GM19438 (cell line): ENCODE measurements around the gene DRC3.
"Not testable (repeated sequence)": the region's sequence is repeated elsewhere in the genome, so short reads cannot be mapped to it uniquely, and the experiment has no call there.

Experiments used
- ATAC-seq: cut with Tn5 transposase; IDR thresholded peaks from one replicate; pipeline ENCODE4 v1.9.1; 2021; ENCODE audit warnings: low read depth; ENCODE audit not compliant: unreplicated experiment

DRC3 gene

DNA sequence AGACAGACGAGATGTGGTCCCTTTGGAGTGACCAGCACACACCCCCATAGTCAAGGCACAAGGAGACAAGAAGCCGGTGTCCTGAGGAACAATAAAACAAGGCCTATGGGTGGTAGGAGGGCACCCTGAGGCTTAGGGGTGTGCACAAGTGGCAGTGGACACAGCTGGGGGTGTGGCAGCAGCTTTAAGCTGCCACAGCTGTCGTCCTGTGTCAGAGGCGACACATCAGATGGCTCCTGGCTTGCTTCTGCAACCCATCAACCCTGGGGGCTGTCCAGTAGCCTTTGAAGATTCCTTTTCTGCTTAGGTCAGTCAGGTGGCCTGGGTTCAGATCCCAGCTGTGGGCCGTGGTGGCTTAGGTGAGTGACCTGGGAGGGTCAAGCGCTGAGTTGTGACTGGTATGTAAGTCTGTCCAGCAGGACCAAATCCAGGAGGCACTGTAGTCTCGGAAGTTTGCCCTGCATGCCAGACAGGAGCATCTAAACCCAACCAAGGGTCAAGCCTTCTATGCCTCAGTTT lies 15.8 kb downstream of the DRC3 start:
- ATAC-seq = no peak

DNA sequence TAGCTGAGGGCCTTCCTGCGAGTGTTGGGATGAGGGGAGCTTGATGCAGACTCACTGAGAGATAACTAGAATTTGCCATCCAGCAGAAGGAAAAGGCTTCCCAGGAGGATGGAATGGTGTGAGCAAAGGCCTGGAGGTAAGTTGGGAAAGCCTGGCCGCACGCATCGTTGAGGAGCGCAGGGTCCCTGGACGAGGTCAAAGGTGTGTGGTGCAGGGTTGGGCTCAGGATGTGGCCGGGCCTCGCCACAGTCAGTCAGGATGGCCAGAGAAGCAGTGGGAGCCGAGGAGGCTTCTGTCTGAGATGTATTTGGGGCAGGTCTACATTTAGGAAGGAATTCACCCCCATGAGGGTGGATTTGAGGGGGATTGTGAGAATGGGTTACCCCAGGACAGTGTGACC lies 16.4 kb downstream of the DRC3 start:
- no peak for ATAC-seq

DNA sequence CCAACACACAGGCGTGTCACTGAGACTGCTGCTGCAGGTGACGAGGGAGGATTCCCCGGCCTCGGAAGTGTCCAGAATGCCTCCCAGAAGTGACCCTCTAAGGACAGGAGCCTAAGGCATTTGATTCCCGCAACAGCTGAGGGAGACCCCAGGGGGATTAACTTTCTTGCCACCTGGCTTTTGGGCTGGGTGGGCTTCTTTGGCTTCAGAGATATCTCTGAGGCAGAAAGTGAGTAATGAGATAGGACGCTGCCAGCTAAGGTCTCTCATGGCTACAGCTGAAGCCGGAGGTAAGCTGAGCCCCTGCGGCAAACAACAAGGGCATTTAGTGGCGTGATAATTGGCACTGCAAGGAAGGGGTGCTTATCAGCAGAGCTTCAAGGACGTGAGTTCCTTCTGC lies 17.0 kb downstream of the DRC3 start:
- ATAC-seq = no peak

DNA sequence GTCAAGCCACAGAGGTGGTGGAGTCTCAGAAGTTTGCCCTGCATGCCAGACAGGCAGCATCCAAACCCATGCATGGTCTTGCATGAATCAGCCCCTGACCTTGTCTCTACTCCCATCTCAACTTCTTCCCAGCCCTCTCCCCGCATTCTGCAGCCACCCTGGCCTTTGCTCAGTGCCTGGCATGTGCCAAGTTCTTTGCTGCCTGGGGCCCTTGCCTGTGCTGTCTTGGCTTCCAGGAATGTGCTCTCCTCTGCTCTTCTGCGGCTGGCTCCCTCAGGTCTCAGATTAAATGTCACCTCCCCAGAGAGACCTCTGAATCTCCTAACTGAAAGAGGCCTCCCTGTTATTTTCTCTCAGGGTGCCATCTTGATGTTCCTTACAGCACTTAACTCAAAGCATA lies 17.6 kb downstream of the DRC3 start:
- ATAC-seq = no peak

DNA sequence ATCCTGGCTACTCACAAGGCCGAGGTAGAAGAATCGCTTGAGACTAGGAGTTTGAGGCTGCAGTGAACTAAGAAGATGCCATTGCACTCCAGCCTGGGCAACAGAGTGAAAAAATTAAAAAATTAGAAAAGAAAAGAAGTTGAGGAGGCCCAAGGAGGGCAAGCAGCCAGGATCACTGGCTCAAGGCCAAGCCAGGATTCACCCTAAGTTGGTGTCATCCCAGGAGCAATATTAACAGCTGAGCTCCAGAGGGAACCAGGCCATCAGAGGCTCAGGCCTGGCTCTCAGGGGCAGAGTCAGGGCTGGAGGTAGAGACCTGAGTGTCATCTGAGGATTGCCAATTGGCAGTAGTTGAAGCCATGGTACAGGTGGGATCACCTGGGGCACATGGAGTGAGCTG lies 20.7 kb downstream of the DRC3 start:
- no peak for ATAC-seq

DNA sequence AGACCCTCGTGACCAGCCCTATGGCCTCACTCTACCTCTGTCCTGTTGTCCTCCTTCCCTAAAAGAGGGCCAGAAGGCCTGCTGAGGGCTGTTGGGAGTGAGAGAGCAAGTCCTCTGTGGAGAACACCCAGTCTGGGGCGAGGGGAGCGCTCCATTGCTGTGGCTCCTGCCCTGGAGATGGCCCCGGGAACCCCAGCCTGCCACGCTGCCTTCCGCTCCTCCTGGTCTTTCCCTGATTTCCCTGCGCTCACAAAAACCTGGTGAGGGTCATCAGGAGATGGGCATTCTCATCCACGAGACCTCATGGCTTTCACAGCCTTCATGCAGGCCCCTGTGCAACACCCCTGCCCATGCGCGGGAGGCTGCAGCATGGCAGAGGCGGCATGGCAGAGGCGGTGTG lies 21.2 kb downstream of the DRC3 start:
- no peak for ATAC-seq

DNA sequence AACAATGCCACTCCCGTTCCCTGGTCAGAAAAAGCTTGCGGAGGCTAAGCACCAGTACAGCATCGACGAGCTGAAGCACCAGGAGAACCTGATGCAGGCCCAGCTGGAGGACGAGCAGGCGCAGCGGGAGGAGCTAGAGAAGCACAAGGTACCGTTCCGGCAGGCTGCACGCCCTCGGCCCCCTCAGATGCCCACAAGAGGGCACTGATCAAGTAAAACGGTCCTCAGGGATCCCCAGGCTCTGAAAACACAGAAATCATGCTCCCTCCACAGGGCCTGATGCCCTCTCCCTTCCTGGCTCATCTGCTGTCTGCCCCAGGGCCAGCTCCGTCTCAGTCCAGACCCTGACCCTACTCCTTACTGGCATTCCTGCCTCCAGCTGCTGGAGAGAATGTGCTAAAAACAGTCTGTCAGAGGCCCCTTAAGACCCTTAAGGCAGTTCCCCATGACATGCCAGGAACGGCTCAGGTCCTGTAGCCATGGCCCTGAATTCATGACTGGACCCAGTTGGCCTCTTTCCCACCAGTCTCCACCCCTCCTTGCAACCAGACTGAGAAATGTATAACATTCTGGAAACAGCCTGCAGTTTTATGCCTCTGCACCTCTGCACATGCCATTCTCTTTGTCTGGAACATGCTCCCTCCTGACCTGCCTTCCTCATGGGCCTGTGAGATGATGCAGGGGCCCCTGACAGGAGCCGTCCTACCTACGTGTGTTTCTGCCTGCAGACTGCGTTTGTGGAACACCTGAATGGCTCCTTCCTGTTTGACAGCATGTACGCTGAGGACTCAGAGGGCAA lies 21.8 kb downstream of the DRC3 start:
- ATAC-seq = no peak

DNA sequence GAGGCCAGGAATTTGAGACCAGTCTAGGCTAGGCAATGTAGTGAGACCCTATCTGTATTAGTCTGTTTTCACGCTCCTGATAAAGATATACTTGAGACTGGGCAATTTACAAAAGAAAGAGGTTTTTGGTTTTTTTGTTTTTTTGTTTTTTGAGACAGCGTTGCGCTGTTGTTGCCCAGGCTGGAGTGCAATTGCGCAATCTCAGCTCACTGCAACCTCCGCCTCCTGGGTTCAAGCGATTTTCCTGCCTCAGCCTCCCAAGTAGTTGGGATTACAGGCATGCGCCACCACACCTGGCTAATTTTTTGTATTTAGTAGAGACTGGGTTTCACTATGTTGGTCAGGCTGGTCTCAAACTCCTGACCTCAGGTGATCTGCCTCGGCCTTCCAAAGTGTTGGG lies 23.2 kb downstream of the DRC3 start:
- ATAC-seq = not testable (repeated sequence)

DNA sequence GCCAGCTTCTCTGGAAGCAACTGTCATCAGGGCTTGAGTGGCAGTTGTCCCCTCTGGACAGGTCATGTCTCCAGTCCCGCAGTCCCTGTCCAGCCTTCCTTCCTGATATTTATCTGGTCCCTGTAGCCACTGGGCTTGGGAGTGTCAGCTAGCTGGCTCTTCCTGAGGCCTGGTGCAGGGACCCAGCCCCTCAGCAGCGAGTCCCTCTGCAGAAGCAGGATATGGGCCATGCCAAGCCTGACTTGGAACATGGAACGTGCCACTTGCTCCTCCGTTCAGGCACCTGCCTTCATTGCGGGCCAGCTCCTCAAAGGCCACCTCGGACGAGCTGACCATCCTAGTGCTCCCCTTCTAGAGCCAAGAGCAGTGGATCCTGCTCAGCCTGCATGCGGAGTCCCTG lies 26.3 kb downstream of the DRC3 start:
- ATAC-seq = no peak

DNA sequence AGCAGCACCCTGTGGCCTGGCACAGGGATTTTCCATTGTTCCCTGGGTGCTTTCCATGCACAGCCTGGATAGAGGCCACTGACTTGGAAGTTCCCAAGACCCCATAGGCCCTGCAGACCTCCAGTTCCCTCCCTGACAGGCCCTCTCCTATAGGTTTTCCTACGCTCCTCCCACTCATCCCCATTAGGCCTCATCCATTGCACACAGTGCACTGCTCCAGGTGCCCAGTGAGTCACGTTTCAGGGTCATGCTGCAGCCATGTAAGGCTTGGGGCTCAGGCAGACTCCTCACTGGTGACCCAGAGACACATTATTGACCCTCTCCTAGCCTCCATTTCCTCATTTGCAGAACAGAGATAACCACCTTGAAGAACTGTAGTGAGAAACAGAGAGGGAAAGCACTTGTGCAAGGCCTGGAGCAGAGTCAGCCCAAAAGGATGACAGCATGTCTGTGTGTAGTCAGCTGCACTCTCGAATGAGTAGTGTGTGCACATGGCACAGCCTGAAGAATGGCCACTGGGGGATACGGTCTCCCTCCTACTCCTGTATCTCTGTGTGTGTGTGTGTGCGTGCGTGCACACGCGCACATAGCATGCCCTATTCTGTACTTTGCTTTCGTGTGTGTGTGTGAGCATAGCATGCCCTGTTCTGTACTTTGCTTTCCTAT lies 26.8 kb downstream of the DRC3 start:
- no peak for ATAC-seq

DNA sequence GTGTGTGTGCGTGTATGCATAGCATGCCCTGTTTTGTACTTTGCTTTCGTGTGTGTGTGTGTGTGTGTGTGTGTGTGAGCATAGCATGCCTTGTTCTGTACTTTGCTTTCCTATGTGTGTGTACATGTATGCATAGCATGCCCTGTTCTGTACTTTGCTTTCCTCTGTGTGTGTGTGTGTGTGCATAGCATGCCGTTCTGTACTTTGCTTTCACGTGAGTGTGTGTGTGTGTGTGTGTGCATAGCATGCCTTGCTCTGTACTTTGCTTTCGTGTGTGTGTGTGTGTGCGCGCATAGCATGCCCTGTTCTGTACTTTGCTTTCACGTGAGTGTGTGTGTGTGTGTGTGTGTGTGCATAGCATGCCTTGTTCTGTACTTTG lies 27.4 kb downstream of the DRC3 start:
- ATAC-seq = no peak

DNA sequence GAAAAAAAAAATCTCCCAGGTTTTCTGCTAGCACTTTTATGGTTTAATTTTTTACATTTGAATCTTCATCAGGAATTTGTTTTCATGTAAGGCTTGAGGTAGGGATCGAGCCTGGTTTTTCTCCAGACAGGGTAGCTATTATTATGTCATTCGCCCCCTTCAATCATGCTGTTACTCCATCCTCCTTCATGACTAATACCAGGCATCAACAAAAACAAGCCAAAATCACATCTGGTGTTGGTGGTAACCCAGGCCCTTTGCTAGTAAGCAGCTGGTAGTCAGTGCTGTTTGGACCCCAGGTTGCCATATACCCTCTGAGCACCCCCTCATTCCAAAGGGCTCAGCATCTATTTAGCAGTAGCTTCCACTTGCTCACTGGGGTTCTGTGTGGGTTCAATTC lies 29.5 kb downstream of the DRC3 start:
- ATAC-seq = no peak

DNA sequence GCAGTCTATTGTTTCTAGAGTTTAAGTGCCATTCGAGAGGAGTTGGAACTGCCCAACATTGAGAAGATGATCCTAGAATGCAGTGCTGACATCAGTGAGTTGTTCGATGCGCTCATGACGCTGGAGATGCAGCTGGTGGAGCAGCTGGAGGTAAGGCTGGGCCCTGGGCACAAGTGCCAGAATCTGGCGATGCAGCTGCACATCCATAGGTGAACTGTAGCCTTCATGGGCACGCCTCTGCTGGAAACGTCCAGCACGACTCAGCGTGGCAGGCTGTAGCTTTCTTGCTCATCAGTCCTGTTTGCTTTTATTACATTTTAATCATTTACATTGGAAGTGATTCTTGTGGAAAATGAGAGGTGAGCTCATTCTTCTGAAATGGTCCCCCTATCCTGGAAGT lies 31.7 kb downstream of the DRC3 start:
- no peak for ATAC-seq

DNA sequence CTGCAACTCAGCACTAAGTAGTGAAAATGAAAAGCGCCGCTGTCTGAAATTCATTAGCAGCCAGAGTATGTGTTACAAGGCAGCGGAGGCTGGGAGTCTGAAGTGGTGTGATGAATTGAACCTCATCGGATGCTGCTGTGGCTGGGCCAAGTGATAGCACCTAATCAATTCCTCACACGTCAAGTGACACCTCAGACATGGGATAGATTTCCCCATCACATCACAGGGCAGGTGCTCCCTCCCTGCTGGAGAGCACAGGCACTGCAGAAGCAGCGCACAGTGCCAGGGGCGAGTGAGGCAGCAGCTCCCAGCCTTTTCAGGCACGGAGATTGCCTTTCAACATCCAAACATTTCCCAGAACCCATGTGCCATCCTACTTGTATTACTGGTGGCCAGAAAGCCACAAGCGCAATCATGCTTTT lies 32.2 kb downstream of the DRC3 start:
- no peak for ATAC-seq

DNA sequence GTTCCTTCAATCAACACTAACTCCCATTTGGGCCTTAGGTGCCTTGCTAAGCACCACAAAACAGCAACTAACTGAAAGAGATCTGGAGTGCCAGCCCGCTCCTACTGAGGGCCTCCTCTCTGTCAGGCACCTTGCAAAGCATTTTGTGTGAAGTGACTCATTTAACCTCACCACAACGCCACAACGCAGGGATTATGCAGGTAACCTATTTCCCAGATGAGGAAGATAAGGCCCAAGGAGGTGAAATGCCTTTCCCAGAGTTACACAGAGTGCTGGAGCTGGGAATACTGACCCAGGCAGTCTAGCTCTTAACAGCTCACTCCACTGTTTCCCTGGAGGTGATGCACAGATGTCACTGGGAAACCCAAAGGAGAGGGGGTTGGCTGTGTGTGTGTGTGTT lies 32.8 kb downstream of the DRC3 start:
- ATAC-seq = no peak

DNA sequence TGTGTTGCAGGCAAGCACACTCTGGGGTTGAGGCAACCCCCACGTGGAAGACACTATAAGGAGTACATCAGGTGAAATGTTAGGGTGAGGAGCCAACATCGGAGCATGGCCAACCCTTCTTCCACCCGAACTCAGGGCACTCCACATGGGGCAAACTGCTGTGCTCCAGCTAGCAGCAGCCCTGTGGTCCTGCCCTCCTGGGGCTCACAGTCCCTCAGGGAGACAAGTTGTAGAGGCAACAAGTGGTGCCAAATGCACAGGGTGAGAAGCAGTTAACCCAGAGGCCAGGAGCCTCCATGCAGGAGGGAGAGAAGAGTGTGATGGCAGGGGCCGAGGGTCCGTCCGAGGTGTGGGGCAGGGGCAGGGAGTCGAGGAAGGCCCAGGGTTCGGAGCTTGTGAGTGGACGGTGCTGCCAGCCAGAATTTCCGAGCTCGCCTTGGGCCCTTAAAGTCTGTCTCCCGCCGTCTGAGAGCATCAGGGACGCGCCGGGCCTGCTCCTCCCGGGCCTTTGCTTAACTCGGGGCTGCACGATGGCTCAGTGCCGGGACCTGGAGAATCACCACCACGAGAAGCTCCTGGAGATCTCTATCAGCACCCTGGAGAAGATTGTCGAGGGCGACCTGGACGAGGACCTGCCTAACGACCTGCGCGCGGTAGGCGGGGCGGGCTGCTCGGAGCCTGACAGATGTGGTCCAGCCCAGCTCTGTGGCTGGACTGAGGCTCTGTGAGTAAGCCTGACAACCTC lies 34.0 kb downstream of the DRC3 start:
- ATAC-seq = no peak

DNA sequence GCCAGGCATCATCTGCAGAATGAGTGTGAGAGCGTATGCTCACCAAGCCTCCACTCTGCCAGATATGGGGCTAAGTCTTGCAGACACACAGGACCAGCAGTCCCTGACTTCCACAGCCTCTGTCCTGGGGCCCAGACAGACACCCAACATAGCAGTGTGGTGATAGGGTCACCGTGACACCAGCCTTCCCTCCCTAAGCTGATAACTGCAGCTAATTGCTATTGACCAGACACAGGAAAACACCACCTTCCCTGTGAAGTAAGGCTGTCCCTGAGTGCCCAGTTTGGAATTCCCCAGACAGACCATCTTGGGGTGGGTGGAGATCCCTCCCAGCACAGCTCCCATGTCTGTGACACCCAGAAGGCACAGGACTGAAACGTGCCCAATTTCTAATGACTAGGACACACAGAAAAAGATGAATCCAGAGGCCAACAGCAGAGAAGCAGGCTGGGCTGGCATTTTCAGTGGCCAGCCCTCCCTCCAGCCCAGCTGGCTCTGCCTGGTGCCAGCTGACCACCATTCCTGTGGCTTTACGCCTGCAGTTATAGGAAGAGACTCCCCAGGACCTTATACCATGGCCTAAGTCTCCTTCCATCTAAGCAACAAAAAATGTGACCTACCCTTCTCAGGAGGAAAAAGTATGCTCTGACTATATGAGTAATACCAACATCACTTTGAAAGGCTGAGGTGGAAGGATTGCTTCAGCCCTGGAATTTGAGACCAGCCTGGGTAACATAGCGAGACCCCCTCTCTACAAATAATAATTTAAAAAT lies 36.0 kb downstream of the DRC3 start:
- no peak for ATAC-seq

DNA sequence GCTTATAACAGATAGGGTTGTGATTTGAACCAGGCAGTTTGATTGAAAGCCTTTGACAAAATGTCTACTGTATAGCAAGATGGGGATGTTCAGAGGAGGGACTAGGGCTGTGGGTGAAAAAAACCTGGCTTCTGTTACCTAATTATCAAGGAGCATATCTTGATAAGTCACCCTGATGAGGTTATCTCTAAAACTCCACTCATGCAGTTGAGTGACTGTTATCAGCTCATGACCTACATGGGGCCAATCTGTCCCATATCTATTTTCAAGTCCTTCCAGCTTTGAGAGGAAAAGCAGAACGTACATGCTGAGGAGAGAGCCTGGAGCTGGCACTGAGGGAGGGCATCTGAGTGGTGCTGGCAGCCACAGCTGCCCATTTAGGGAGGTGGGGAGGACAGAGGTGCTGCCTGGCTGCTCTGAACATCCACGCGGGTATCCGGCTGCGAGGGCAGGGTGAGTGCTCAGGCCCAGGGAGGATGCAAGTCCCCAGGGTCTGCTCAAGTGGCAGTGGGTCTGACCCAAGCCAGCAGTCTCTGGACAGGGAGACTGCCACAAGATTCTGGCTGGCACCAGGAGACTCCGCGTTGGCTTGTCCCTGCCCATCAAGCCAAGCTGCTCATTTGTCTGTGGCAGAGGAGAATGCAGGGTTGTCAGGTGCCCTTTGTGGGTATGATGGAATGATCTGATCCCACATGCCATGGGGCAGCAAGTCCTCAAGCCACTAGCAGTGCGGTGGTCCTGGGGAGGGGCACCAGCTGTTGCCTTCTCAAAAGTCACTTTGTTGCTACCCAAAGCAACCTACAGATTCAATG lies 37.2 kb downstream of the DRC3 start:
- no peak for ATAC-seq

DNA sequence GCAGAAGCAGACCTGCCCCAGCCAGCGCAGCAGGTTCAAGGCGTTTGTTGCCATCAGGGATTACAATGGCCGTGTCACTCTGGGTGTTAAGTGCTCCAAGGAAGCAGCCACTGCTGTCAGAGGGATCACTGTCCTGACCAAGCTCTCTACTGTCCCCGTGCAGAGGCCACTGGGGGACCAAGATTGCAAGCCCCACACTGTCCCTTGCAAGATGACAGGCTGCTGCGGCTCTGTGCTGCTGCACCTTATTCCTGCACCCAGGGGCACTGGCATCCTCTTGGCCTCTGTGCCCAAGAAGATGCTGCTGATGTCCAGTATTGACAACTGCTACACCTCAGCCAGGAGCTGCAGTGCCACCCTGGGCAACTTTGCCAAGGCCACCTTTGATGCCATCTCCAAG lies 38.6 kb downstream of the DRC3 start:
- ATAC-seq = no peak

DNA sequence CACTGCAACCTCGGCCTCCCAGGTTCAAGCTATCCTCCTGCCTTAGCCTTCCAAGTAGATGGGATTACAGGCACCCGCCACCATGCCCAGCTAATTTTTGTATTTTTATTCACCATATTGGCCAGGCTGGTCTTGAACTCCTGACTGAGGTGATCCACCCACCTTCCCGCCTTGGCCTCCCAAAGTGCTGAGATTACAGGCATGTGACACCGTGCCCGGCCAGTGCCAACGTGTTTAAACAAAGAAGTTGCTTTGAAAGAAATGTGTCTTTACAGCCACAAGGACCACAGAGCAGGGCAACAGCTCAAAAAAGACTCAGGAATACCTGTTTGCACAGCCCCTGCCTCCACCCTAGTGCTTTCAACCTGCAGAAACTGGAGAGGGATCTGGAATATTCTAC lies 41.3 kb downstream of the DRC3 start:
- no peak for ATAC-seq
